Measurements from ENCODE around the gene PSG2. TPM values are rescaled to one million over a fixed set of nuclear protein-coding genes. Genes with fewer than 3 reads are reported as not detected.
"Not testable (repeated sequence)": the region's sequence is repeated elsewhere in the genome, so short reads cannot be mapped to it uniquely, and the experiment has no call there.

Gene PSG2
- total RNA-seq, 2 donors from 2014 or later: not detected

DNA sequence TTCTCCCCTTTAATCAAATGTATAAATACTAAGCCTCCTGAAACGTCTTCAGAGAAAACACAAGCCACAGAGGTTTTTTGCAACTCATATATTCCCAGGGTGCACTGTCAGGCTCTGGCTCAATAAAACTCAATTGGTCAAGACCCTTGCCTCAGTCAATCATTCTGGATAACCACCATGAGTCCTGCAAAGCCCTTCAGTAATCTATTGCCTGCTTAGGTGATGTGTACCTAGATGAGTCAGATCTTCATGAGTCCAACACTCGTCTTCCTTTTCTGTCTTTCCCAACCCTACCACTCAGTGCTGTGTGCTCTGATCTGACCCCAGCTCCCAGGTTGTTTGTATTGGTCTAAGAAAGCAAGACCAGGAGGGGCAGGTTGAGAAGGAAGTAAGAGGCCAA, 24.1 kb downstream of the PSG2 start:
- H3K27ac Mint-ChIP-seq; ATAC-seq (replicated peaks in 1 of 2); H3K27me3 Mint-ChIP-seq (ENCODE audit: low read depth); H3K36me3 Mint-ChIP-seq (ENCODE audit: insufficient read depth in 2 of 2); H3K4me3 Mint-ChIP-seq; H3K4me1 Mint-ChIP-seq (ENCODE audit: low read depth); DNase-seq: not testable (repeated sequence)
- H3K9me3 Mint-ChIP-seq: peaks cover 9 to 13% of the 10 kb centered on the region in 2 donors

GRCh38 chr19:43047966-43048365, 34.5 kb downstream of the PSG2 start:
- not testable (repeated sequence) for H3K4me1 Mint-ChIP-seq (ENCODE audit: low read depth); H3K27ac Mint-ChIP-seq; DNase-seq; H3K9me3 Mint-ChIP-seq; H3K27me3 Mint-ChIP-seq (ENCODE audit: low read depth); H3K4me3 Mint-ChIP-seq; ATAC-seq (replicated peaks in 1 of 2); H3K36me3 Mint-ChIP-seq (ENCODE audit: insufficient read depth in 2 of 2)

GRCh38 chr19:43046578-43046977, 35.9 kb downstream of the PSG2 start:
- H3K36me3 Mint-ChIP-seq (ENCODE audit: insufficient read depth in 2 of 2); DNase-seq; ATAC-seq (replicated peaks in 1 of 2); H3K27ac Mint-ChIP-seq; H3K27me3 Mint-ChIP-seq (ENCODE audit: low read depth); H3K9me3 Mint-ChIP-seq; H3K4me1 Mint-ChIP-seq (ENCODE audit: low read depth); H3K4me3 Mint-ChIP-seq: not testable (repeated sequence)

GRCh38 chr19:43043492-43044180, 38.9 kb downstream of the PSG2 start:
- H3K36me3 Mint-ChIP-seq (ENCODE audit: insufficient read depth in 2 of 2); H3K27ac Mint-ChIP-seq; H3K4me3 Mint-ChIP-seq; ATAC-seq (replicated peaks in 1 of 2); H3K27me3 Mint-ChIP-seq (ENCODE audit: low read depth); DNase-seq; H3K4me1 Mint-ChIP-seq (ENCODE audit: low read depth); H3K9me3 Mint-ChIP-seq: not testable (repeated sequence)

DNA sequence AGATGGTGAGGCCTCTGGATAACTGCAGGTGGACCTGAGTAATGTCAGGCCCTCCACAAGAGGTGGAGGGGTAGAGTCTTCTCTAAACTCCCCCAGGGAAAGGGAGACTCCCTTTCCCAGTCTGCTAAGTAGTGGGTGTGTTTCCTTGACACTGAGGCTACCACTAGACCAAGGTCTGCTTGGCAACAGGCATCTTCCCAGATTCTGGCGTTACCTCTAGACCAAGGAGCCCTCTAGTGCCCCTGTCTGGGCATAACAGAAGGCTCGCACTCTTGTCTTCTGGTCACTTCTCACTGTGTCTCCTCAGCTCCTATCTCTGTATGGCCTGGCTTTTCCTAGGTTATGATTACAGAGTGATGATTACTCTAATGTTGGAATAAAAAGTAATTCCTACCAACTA, 50.9 kb downstream of the PSG2 start:
- H3K9me3 Mint-ChIP-seq; H3K27me3 Mint-ChIP-seq (ENCODE audit: low read depth); H3K27ac Mint-ChIP-seq; ATAC-seq (replicated peaks in 1 of 2); DNase-seq; H3K36me3 Mint-ChIP-seq (ENCODE audit: insufficient read depth in 2 of 2); H3K4me3 Mint-ChIP-seq; H3K4me1 Mint-ChIP-seq (ENCODE audit: low read depth): not testable (repeated sequence)

GRCh38 chr19:43028866-43029265, 53.6 kb downstream of the PSG2 start:
- H3K27me3 Mint-ChIP-seq (ENCODE audit: low read depth): peaks cover 4% of the 10 kb centered on the region
- no peak for DNase-seq
- no peaks in the 10 kb centered on the region for H3K4me1 Mint-ChIP-seq (ENCODE audit: low read depth)
- H3K4me3 Mint-ChIP-seq: no peak overlapping the region
- ATAC-seq (replicated peaks in 1 of 2): no peak
- H3K36me3 Mint-ChIP-seq (ENCODE audit: insufficient read depth in 2 of 2): no peaks in the 10 kb centered on the region
- no peak overlapping the region for H3K27ac Mint-ChIP-seq
- H3K9me3 Mint-ChIP-seq: no peaks in the 10 kb centered on the region

GRCh38 chr19:43027985-43028384, 54.5 kb downstream of the PSG2 start:
- H3K36me3 Mint-ChIP-seq (ENCODE audit: insufficient read depth in 2 of 2); H3K27me3 Mint-ChIP-seq (ENCODE audit: low read depth); DNase-seq; H3K9me3 Mint-ChIP-seq; H3K27ac Mint-ChIP-seq; H3K4me3 Mint-ChIP-seq; H3K4me1 Mint-ChIP-seq (ENCODE audit: low read depth); ATAC-seq (replicated peaks in 1 of 2): not testable (repeated sequence)

DNA sequence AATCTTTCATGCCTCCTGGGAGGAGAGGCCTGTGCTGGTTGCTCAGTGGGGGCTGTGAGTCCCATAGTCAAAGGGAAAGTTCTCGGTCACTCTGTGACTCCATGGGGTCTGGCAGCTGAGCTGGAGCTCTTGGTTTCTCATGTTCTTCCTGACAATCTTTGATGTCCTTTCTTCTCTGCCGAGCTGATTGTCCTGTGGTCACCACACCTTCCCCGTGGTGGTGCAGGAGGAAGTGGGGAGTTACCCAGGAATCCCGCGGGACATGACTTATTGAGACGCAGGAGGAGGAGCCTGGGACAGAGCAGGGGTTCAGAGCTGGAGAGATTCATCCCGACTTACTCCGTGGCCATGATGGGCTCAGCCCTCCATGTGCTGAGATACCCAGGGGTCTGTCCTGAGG, 55.4 kb downstream of the PSG2 start:
- H3K27ac Mint-ChIP-seq; H3K27me3 Mint-ChIP-seq (ENCODE audit: low read depth); DNase-seq; ATAC-seq (replicated peaks in 1 of 2); H3K4me3 Mint-ChIP-seq; H3K36me3 Mint-ChIP-seq (ENCODE audit: insufficient read depth in 2 of 2); H3K9me3 Mint-ChIP-seq; H3K4me1 Mint-ChIP-seq (ENCODE audit: low read depth): not testable (repeated sequence)

DNA sequence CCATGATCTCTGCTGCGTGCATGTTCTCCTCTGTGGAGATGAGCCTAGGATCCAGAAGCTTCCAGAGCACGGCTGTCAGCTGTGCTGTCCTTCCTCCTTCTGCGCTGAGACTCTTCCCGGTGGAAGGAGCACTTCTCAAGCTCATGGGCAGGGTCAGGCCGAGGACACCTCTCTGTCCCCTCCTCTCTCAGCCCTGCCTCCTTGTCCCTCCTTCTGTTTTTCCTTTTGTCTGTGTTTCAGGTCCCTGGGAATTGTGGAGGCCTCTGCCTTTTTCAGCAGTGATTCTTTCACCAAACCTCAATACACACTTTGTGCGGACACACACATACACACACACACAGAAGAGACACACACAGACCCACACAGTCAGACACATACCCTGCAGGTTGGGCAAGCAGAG, 56.1 kb downstream of the PSG2 start, which contains the start of gene PSG11:
Gene PSG11 (minus strand): TSS at position 101 of the 400 bp plus-strand sequence. CDS start 97 bp downstream, at position 4.
- not testable (repeated sequence) for H3K27ac Mint-ChIP-seq

GRCh38 chr19:43022098-43022497, 60.4 kb downstream of the PSG2 start:
- H3K36me3 Mint-ChIP-seq (ENCODE audit: insufficient read depth in 2 of 2); DNase-seq; H3K9me3 Mint-ChIP-seq; H3K4me3 Mint-ChIP-seq; H3K27ac Mint-ChIP-seq; H3K27me3 Mint-ChIP-seq (ENCODE audit: low read depth); H3K4me1 Mint-ChIP-seq (ENCODE audit: low read depth); ATAC-seq (replicated peaks in 1 of 2): not testable (repeated sequence)

More for the DNA sequence above, 56.1 kb downstream of the PSG2 start, which contains the start of gene PSG11:
- H3K4me3 Mint-ChIP-seq; H3K36me3 Mint-ChIP-seq (ENCODE audit: insufficient read depth in 2 of 2); ATAC-seq (replicated peaks in 1 of 2); H3K27me3 Mint-ChIP-seq (ENCODE audit: low read depth); H3K4me1 Mint-ChIP-seq (ENCODE audit: low read depth); DNase-seq; H3K9me3 Mint-ChIP-seq: not testable (repeated sequence)

- H3K36me3 Mint-ChIP-seq (ENCODE audit: insufficient read depth in 2 of 2); ATAC-seq (replicated peaks in 1 of 2); H3K9me3 Mint-ChIP-seq; H3K4me3 Mint-ChIP-seq; H3K4me1 Mint-ChIP-seq (ENCODE audit: low read depth); H3K27me3 Mint-ChIP-seq (ENCODE audit: low read depth); H3K27ac Mint-ChIP-seq; DNase-seq: not testable (repeated sequence)
Measured at GRCh38 chr19:43021629-43022028, 60.9 kb downstream of the PSG2 start.

- H3K27me3 Mint-ChIP-seq (ENCODE audit: low read depth); DNase-seq; H3K4me3 Mint-ChIP-seq; H3K36me3 Mint-ChIP-seq (ENCODE audit: insufficient read depth in 2 of 2); H3K27ac Mint-ChIP-seq; H3K9me3 Mint-ChIP-seq; H3K4me1 Mint-ChIP-seq (ENCODE audit: low read depth); ATAC-seq (replicated peaks in 1 of 2): not testable (repeated sequence)
Measured at GRCh38 chr19:43019588-43019987, 62.9 kb downstream of the PSG2 start.

Data from activated T-cell treated with anti-CD3 and anti-CD28 coated beads, Interleukin-2, amount 50 U/mL, for 72 hours (primary cell).